SU-DHL-6 (cell line): Measurements from ENCODE around the gene TCF19.

Experiments
- H2AFZ ChIP-seq: fragments of 200-600 bp; sonication (generic); 2 replicates; pipeline ENCODE4 v1.6.1; 2014; ENCODE audit warnings: low read depth, mild to moderate bottlenecking, moderate library complexity, mixed read lengths, antibody characterized with exemption, low read length; ENCODE audit not compliant: severe bottlenecking
- H3F3A ChIP-seq: fragments of 200-600 bp; shearing (Covaris generic); 2 replicates; pipeline ENCODE4 v1.6.0; 2016; ENCODE audit warnings: antibody characterized with exemption, mild to moderate bottlenecking; ENCODE audit not compliant: insufficient read depth
- H3K27ac ChIP-seq: fragments of 200-600 bp; sonication (generic); 2 replicates; pipeline ENCODE4 v1.5.1; 2016; ENCODE audit warnings: low read depth, mild to moderate bottlenecking, low read length, moderate library complexity, mixed read lengths
- H3K27me3 ChIP-seq: fragments of 200-600 bp; sonication (generic), shearing (Covaris generic); 2 replicates; pipeline ENCODE4 v1.6.0; 2014; ENCODE audit warnings: mild to moderate bottlenecking, low read length
- H3K36me3 ChIP-seq: fragments of 200-600 bp; sonication (generic); 2 replicates; pipeline ENCODE4 v1.6.1; 2014; ENCODE audit warnings: mild to moderate bottlenecking, low read length, mixed read lengths
- H3K4me2 ChIP-seq: fragments of 300-600, 200-600 bp; shearing (Covaris generic), sonication (generic); 2 replicates; pipeline ENCODE4 v1.6.0; 2014; ENCODE audit warnings: low read length, low read depth, mild to moderate bottlenecking; ENCODE audit not compliant: poor library complexity, severe bottlenecking
- H3K4me3 ChIP-seq: fragments of 200-600 bp; sonication (generic); 2 replicates; pipeline ENCODE4 v1.5.1; 2014; ENCODE audit warnings: antibody characterized with exemption, low read length, mild to moderate bottlenecking, mixed read lengths; ENCODE audit not compliant: insufficient read depth, poor library complexity, severe bottlenecking
- H3K79me2 ChIP-seq: fragments of 200-600 bp; sonication (generic); 2 replicates; pipeline ENCODE4 v1.6.1; 2014; ENCODE audit warnings: mild to moderate bottlenecking, low read length, moderate library complexity; ENCODE audit not compliant: insufficient read depth
- H3K9ac ChIP-seq: fragments of 200-600 bp; sonication (generic); 2 replicates; pipeline ENCODE4 v1.7.0; 2014; ENCODE audit warnings: mild to moderate bottlenecking, low read length
- H3K9me2 ChIP-seq: fragments of 200-600 bp; sonication (generic); replicated peaks from 2 replicates; pipeline ENCODE4 v1.6.1; 2014; ENCODE audit warnings: low read length; ENCODE audit not compliant: insufficient read depth
- H3K9me3 ChIP-seq: fragments of 200-600 bp; sonication (generic); 2 replicates; pipeline ENCODE4 v1.6.1; 2014; ENCODE audit warnings: low read length, mixed read lengths; ENCODE audit not compliant: insufficient read depth
- H4K20me1 ChIP-seq: fragments of 200-600 bp; sonication (generic); 2 replicates; pipeline ENCODE4 v1.6.1; 2014; ENCODE audit warnings: low read depth, mild to moderate bottlenecking, antibody characterized with exemption, low read length, moderate library complexity, mixed read lengths
- CTCF ChIP-seq: fragments of 200-600 bp; sonication (generic); IDR thresholded peaks from one replicate; pipeline ENCODE4 v1.5.1; 2017; ENCODE audit warnings: antibody characterized with exemption, mild to moderate bottlenecking, low read length, moderate library complexity; ENCODE audit not compliant: insufficient read depth, poor library complexity, severe bottlenecking
- EZH2phosphoT487 ChIP-seq: fragments of 200-600 bp; sonication (generic), shearing (Covaris generic); conservative IDR thresholded peaks from 2 replicates; pipeline ENCODE4 v1.6.1; 2018; ENCODE audit warnings: mild to moderate bottlenecking, antibody characterized with exemption, low read length, moderate library complexity, mixed read lengths

The TCF19 gene

GRCh38 chr6:31130751-31131150 is 27.6 kb upstream of the TCF19 start:
- Histone ChIP-seq H3K9me2 (no peaks in the 10 kb centered on the region), H3K27me3 (no peaks in the 10 kb centered on the region), H3K4me3 (no peak overlapping the region), H2AFZ (no peak overlapping the region), H3K9ac (no peak overlapping the region), H3K36me3 (no peaks in the 10 kb centered on the region), H3K9me3 (no peaks in the 10 kb centered on the region), H3F3A (no peaks in the 10 kb centered on the region), H3K79me2 (no peaks in the 10 kb centered on the region), H4K20me1 (no peaks in the 10 kb centered on the region), H3K27ac (no peak overlapping the region), H3K4me2 (no peak overlapping the region)
- TF ChIP-seq EZH2phosphoT487 (no peak), CTCF (no peak)

GRCh38 chr6:31131595-31131994 is 26.8 kb upstream of the TCF19 start:
- Histone ChIP-seq H3K9me2 (no peaks in the 10 kb centered on the region), H3K79me2 (no peaks in the 10 kb centered on the region), H3K36me3 (no peaks in the 10 kb centered on the region), H2AFZ (no peak overlapping the region), H3K9ac (no peak overlapping the region), H4K20me1 (no peaks in the 10 kb centered on the region), H3K27me3 (no peaks in the 10 kb centered on the region), H3F3A (no peaks in the 10 kb centered on the region), H3K9me3 (no peaks in the 10 kb centered on the region), H3K4me2 (no peak overlapping the region), H3K4me3 (no peak overlapping the region), H3K27ac (no peak overlapping the region)
- no peak for TF ChIP-seq CTCF
- TF ChIP-seq EZH2phosphoT487, result no peak

GRCh38 chr6:31132806-31133205 is 25.6 kb upstream of the TCF19 start:
- H3K36me3 ChIP-seq, result no peaks in the 10 kb centered on the region
- no peak overlapping the region for H2AFZ ChIP-seq
- no peaks in the 10 kb centered on the region for H3K9me2 ChIP-seq
- no peaks in the 10 kb centered on the region for H4K20me1 ChIP-seq
- no peaks in the 10 kb centered on the region for H3K27me3 ChIP-seq
- H3K9ac ChIP-seq, result no peak overlapping the region
- H3K4me3 ChIP-seq, result no peak overlapping the region
- no peak overlapping the region for H3K27ac ChIP-seq
- H3K9me3 ChIP-seq, result no peaks in the 10 kb centered on the region
- H3K4me2 ChIP-seq, result no peak overlapping the region
- TF ChIP-seq EZH2phosphoT487, result no peak
- no peak for TF ChIP-seq CTCF
- no peaks in the 10 kb centered on the region for H3K79me2 ChIP-seq
- H3F3A ChIP-seq, result no peaks in the 10 kb centered on the region

- Histone ChIP-seq H3K4me2 (no peak overlapping the region), H3K36me3 (no peaks in the 10 kb centered on the region), H3K9ac (no peak overlapping the region), H4K20me1 (no peaks in the 10 kb centered on the region), H3F3A (no peaks in the 10 kb centered on the region), H2AFZ (no peak overlapping the region), H3K27me3 (no peaks in the 10 kb centered on the region), H3K27ac (no peak overlapping the region), H3K79me2 (no peaks in the 10 kb centered on the region), H3K9me2 (no peaks in the 10 kb centered on the region), H3K4me3 (no peak overlapping the region), H3K9me3 (no peaks in the 10 kb centered on the region)
- no peak for TF ChIP-seq CTCF
- no peak for TF ChIP-seq EZH2phosphoT487
These were observed 22.7 kb upstream of the TCF19 start for GRCh38 chr6:31135710-31136109.
